ENCODE measurements around the gene NOPCHAP1.

- no peak for TF ChIP-seq YY1 (IDR thresholded peaks at IDR 0.05; ENCODE audit: insufficient read depth, insufficient read length)
- TF ChIP-seq ZNF274 (IDR thresholded peaks at IDR 0.05; ENCODE audit: low read depth, low read length) = no peak
Measured at GRCh38 chr12:104990950-104991349, 4.8 kb downstream of the NOPCHAP1 start.

All from NT2/D1 (cell line).